GM12878 (cell line): ENCODE data around the gene SRRM3. TPM values are rescaled to one million over a fixed set of nuclear protein-coding genes. Genes with fewer than 3 reads are reported as not detected.
A peak's percentile ranks its signal among the peaks of the same experiment; 100 is the strongest.

Experiments
- ATAC-seq: fragments of 200-7000 bp; cut with Tn5 transposase; 3 replicates; pipeline ENCODE4 v1.9.1; 2020; ENCODE audit warnings: mild to moderate bottlenecking, moderate library complexity
- BruUV-seq: library from RNA; stranded (reverse); fragments of 400-500 nt; replicated peaks from 2 replicates; lab custom pipeline; 2021; lab: Mats Ljungman, UMichigan
- CTCF ChIA-PET: fragments of 300-600 bp; sonication (Branson Sonifier 250); formaldehyde crosslinking; extraction: SDS; loops from one replicate; lab custom pipeline; 2021; ENCODE audit warnings: inconsistent platforms; lab: Yijun Ruan, JAX
- POLR2A ChIA-PET: fragments of 350-600 bp; formaldehyde crosslinking; extraction: SDS; loops from one replicate; lab custom pipeline; 2021; ENCODE audit warnings: inconsistent platforms; lab: Charles Lee
- RAD21 ChIA-PET: fragments of 300-600 bp; sonication (Branson Sonifier 250); formaldehyde crosslinking; loops from one replicate; lab custom pipeline; 2023; ENCODE audit warnings: antibody characterized with exemption; ENCODE audit not compliant: unreplicated experiment; lab: Charles Lee
- SMC1A ChIA-PET: fragments of 300-600 bp; sonication (Branson Sonifier 250); formaldehyde crosslinking; loops from one replicate; lab custom pipeline; 2023; ENCODE audit not compliant: unreplicated experiment, uncharacterized antibody; lab: Charles Lee
- DNase-seq: peaks from one replicate; pipeline ENCODE4 v3.0.0-alpha.2; 2011; ENCODE audit warnings: low read depth, low spot score
- FAIRE-seq: peaks from 3 replicates; lab custom pipeline; 2011; peaks lifted over from hg19 to GRCh38; lab: Jason Lieb, UNC
- H2AFZ ChIP-seq: 2 replicates; pipeline ENCODE4 v1.6.0; 2011; ENCODE audit warnings: low read depth, low read length, control low read depth; ENCODE audit not compliant: control insufficient read depth
- H3K27ac ChIP-seq: 2 replicates; pipeline ENCODE4 v1.5.1; 2011; ENCODE audit warnings: control low read depth; ENCODE audit not compliant: control insufficient read depth, insufficient read depth
- H3K27me3 ChIP-seq, 2 experiments: replicated peaks in 1 of 2; 2 replicates each; pipeline versions ENCODE4 v1.6.0 to v1.6.1; 2011; ENCODE audit warnings: low read length in 1 of 2; ENCODE audit not compliant: control insufficient read depth in 2 of 2, insufficient read depth in 2 of 2
- H3K36me3 ChIP-seq, 2 experiments: 2 replicates each; pipeline ENCODE4 v1.5.1; 2011; ENCODE audit warnings: low read length in 1 of 2; ENCODE audit not compliant: control insufficient read depth in 2 of 2, insufficient read depth in 2 of 2
- H3K4me1 ChIP-seq: 2 replicates; pipeline ENCODE4 v1.6.1; 2011; ENCODE audit warnings: mild to moderate bottlenecking, low read length, moderate library complexity, mixed read lengths; ENCODE audit not compliant: control insufficient read depth, insufficient read depth
- H3K4me2 ChIP-seq: 2 replicates; pipeline ENCODE4 v1.6.0; 2011; ENCODE audit warnings: control low read depth; ENCODE audit not compliant: control insufficient read depth, insufficient read depth
- H3K4me3 ChIP-seq: fragments of 200-600 bp; sonication (generic); 2 replicates; pipeline ENCODE4 v1.5.1; 2016
- H3K79me2 ChIP-seq: 2 replicates; pipeline ENCODE4 v1.6.0; 2011; ENCODE audit warnings: low read length; ENCODE audit not compliant: control insufficient read depth, insufficient read depth
- H3K9ac ChIP-seq: 2 replicates; pipeline ENCODE4 v1.8.0; 2011; ENCODE audit warnings: low read length, control low read depth, mixed read lengths; ENCODE audit not compliant: control insufficient read depth, insufficient read depth
- H3K9me3 ChIP-seq: replicated peaks from 3 replicates; pipeline ENCODE4 v1.5.1; 2011; ENCODE audit warnings: mild to moderate bottlenecking, low read length; ENCODE audit not compliant: control insufficient read depth, insufficient read depth
- H4K20me1 ChIP-seq: 2 replicates; pipeline ENCODE4 v1.6.0; 2011; ENCODE audit not compliant: control insufficient read depth, insufficient read depth
- ASH2L ChIP-seq: fragments of 300-600, 200-600 bp; sonication (generic); IDR thresholded peaks from 2 replicates; pipeline ENCODE4 v1.6.1; 2017; ENCODE audit warnings: low read depth, mild to moderate bottlenecking, borderline replicate concordance
- CHD1 ChIP-seq: IDR thresholded peaks from 2 replicates; pipeline ENCODE4 v1.6.1; 2012; ENCODE audit warnings: low read depth, low read length, improper control_type of control experiment
- CREM ChIP-seq: IDR thresholded peaks from 2 replicates; pipeline ENCODE4 v1.6.1; 2014; ENCODE audit warnings: antibody characterized with exemption, low read depth
- HDAC2 ChIP-seq: fragments of 200-600 bp; sonication (generic); IDR thresholded peaks from 2 replicates; pipeline ENCODE4 v1.6.1; 2017
- NFYB ChIP-seq: IDR thresholded peaks from 2 replicates; pipeline ENCODE4 v1.6.1; 2011; ENCODE audit warnings: low read depth, mild to moderate bottlenecking, low read length, improper control_type of control experiment, moderate library complexity; ENCODE audit not compliant: insufficient read depth
- SKIL ChIP-seq: fragments of 450-650 bp; IDR thresholded peaks from 2 replicates; pipeline ENCODE4 v1.6.1; 2017; ENCODE audit warnings: mild to moderate bottlenecking, low read depth, inconsistent platforms; ENCODE audit not compliant: poor library complexity, severe bottlenecking
- USF1 ChIP-seq: IDR thresholded peaks from 2 replicates; pipeline ENCODE4 v1.6.1; 2011; ENCODE audit warnings: borderline replicate concordance, low read depth, mild to moderate bottlenecking, moderate library complexity, mixed read lengths, low read length; ENCODE audit not compliant: insufficient read depth; ENCODE audit errors: extremely low read length
- WGBS: methylation state at CpG from one replicate; pipeline ENCODE4 v1.1.6; 2016; ENCODE audit warnings: low lambda C conversion rate; ENCODE audit not compliant: insufficient replicate concordance, insufficient coverage; ENCODE audit errors: missing lambda C conversion rate; 5-methylcytosine and 5-hydroxymethylcytosine counted together
- in situ Hi-C: fragments of 300-500 bp; cut with MboI; formaldehyde crosslinking; loops from 9 replicates; pipeline ENCODE4 v1.14.3; 2018; ENCODE audit warnings: mixed read lengths
- intact Hi-C: fragments of 100-400 bp; cut with micrococcal nuclease; formaldehyde crosslinking; loops from one replicate; pipeline ENCODE4 v1.14.2; 2022; ENCODE audit not compliant: unreplicated experiment
- polyA plus RNA-seq, 11 experiments: library from polyadenylated mRNA; depleted of rRNA in 4 of 11; unstranded in 6 of 11; stranded (reverse) in 5 of 11; fragments of >200 nt; fragmentation: Nextera tagmentation in 4 of 11; fragmentation: Illumina TruSeq in 1 of 11; extraction: Ambion mirVana in 4 of 11; extraction: Trizol in 1 of 11; gene quantifications; 1 replicate in 1 of 11; 2 replicates in 10 of 11; pipeline versions ENCODE4 v1.2.1 to v1.2.3, GENCODE V29; 2011 to 2016; ENCODE audit warnings: inconsistent platforms in 2 of 11, missing spikeins in 2 of 11, low read depth in 1 of 11
- total RNA-seq, 4 experiments: library from RNA; depleted of rRNA in 3 of 4; stranded (reverse); fragments of >200 nt in 3 of 4; fragmentation: Illumina TruSeq in 1 of 4; extraction: Trizol in 1 of 4; gene quantifications; 2 replicates each; pipeline versions ENCODE4 v1.2.1 to v1.2.3, GENCODE V29; 2013 to 2021
- TF ChIP-seq, protein P1 (sequence below): fragments of 450-650 bp; IDR thresholded peaks from 2 replicates; pipeline ENCODE4 v1.6.1; 2016; ENCODE audit warnings: mild to moderate bottlenecking
- TF ChIP-seq, protein P2 (sequence below): IDR thresholded peaks from 2 replicates; pipeline ENCODE4 v1.6.1; 2012; ENCODE audit warnings: low read depth, low read length, improper control_type of control experiment
- TF ChIP-seq, protein P3 (sequence below): IDR thresholded peaks from 2 replicates; pipeline ENCODE4 v1.6.1; 2012; ENCODE audit warnings: low read depth, low read length, improper control_type of control experiment
- TF ChIP-seq, protein P4 (sequence below): fragments of 150-350 bp; IDR thresholded peaks from 2 replicates; pipeline ENCODE4 v1.6.1; 2016; ENCODE audit warnings: low read depth, low read length

The SRRM3 gene
- total and polyA plus RNA-seq, 10 of the 15 experiments (the other 5 are each of a cell fraction or from before 2014, with no cell fraction given): 0.03 to 0.15 (median 0.05) TPM; not detected in 6

- RAD21 ChIA-PET: interaction anchor here (0.9 to 9.3 kb wide), 8 partner anchors 15 to 141 kb away, joined by 3 to 86 read pairs (median 4); partner anchors contain the start of genes HSPB1 and YWHAG
- ATAC-seq: peak; percentile 95
- Histone ChIP-seq H4K20me1 (peaks cover 2% of the 10 kb centered on the region; the same call in 1 of the 2 replicates), H2AFZ (peak overlapping the region; percentile 81), H3K4me1 (peaks cover 14% of the 10 kb centered on the region), H3K27ac (peak overlapping the region; percentile 91), H3K9ac (peak overlapping the region; percentile 88), H3K9me3 (no peaks in the 10 kb centered on the region), H3K4me3 (peak overlapping the region; percentile 81), H3K27me3 (no peaks in the 10 kb centered on the region), H3K36me3 (peaks cover 0 to 4% of the 10 kb centered on the region in 2 experiments; a peak in 1 of 4 replicates), H3K79me2 (peaks cover 5% of the 10 kb centered on the region), H3K4me2 (peak overlapping the region; percentile 91)
- POLR2A ChIA-PET: interaction anchor here (0.5 to 5.4 kb wide), 12 partner anchors 9 to 270 kb away, joined by 3 to 67 read pairs (median 4); partner anchors contain the start of genes HSPB1, MDH2, STYXL1 and YWHAG
- FAIRE-seq: peak; percentile 64
- in situ Hi-C loops (no loop called here), intact Hi-C loops (loop anchor here (1.0 to 2.0 kb wide), 2 partner anchors 41 to 75 kb away; no protein-coding TSS in a partner anchor)
- SMC1A ChIA-PET: interaction anchor here (1.2 to 4.9 kb wide), 8 partner anchors 9 to 139 kb away, joined by 4 to 29 read pairs (median 6); partner anchors contain the start of gene YWHAG
- CTCF ChIA-PET: interaction anchor here (0.6 to 11.0 kb wide), 7 partner anchors 18 to 1244 kb away, joined by 3 to 229 read pairs (median 6); partner anchors contain the start of gene YWHAG
- BruUV-seq: no TSS peak
- under 1% methylated on average over 44 of the region's 50 CpGs for WGBS
- DNase-seq: peak; percentile 86
- TF ChIP-seq HDAC2 (no peak), CREM (peak; percentile 46; the same call in 1 of the 2 replicates), USF1 (no peak), SKIL (no peak), NFYB (peak; percentile 96), CHD1 (no peak), ASH2L (no peak)
- TF ChIP-seq, protein P1, sequence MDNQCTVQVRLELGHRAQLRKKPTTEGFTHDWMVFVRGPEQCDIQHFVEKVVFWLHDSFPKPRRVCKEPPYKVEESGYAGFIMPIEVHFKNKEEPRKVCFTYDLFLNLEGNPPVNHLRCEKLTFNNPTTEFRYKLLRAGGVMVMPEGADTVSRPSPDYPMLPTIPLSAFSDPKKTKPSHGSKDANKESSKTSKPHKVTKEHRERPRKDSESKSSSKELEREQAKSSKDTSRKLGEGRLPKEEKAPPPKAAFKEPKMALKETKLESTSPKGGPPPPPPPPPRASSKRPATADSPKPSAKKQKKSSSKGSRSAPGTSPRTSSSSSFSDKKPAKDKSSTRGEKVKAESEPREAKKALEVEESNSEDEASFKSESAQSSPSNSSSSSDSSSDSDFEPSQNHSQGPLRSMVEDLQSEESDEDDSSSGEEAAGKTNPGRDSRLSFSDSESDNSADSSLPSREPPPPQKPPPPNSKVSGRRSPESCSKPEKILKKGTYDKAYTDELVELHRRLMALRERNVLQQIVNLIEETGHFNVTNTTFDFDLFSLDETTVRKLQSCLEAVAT: no peak
- TF ChIP-seq, protein P2, sequence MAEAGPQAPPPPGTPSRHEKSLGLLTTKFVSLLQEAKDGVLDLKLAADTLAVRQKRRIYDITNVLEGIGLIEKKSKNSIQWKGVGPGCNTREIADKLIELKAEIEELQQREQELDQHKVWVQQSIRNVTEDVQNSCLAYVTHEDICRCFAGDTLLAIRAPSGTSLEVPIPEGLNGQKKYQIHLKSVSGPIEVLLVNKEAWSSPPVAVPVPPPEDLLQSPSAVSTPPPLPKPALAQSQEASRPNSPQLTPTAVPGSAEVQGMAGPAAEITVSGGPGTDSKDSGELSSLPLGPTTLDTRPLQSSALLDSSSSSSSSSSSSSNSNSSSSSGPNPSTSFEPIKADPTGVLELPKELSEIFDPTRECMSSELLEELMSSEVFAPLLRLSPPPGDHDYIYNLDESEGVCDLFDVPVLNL: no peak
- TF ChIP-seq, protein P3, sequence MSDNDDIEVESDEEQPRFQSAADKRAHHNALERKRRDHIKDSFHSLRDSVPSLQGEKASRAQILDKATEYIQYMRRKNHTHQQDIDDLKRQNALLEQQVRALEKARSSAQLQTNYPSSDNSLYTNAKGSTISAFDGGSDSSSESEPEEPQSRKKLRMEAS: no peak
- TF ChIP-seq, protein P4, sequence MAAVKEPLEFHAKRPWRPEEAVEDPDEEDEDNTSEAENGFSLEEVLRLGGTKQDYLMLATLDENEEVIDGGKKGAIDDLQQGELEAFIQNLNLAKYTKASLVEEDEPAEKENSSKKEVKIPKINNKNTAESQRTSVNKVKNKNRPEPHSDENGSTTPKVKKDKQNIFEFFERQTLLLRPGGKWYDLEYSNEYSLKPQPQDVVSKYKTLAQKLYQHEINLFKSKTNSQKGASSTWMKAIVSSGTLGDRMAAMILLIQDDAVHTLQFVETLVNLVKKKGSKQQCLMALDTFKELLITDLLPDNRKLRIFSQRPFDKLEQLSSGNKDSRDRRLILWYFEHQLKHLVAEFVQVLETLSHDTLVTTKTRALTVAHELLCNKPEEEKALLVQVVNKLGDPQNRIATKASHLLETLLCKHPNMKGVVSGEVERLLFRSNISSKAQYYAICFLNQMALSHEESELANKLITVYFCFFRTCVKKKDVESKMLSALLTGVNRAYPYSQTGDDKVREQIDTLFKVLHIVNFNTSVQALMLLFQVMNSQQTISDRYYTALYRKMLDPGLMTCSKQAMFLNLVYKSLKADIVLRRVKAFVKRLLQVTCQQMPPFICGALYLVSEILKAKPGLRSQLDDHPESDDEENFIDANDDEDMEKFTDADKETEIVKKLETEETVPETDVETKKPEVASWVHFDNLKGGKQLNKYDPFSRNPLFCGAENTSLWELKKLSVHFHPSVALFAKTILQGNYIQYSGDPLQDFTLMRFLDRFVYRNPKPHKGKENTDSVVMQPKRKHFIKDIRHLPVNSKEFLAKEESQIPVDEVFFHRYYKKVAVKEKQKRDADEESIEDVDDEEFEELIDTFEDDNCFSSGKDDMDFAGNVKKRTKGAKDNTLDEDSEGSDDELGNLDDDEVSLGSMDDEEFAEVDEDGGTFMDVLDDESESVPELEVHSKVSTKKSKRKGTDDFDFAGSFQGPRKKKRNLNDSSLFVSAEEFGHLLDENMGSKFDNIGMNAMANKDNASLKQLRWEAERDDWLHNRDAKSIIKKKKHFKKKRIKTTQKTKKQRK: no peak
These were observed 116.2 kb downstream of the SRRM3 start for GRCh38 chr7:76317782-76318487.
